ENCODE measurements around the gene PIP5K1B.

- no peak for TF ChIP-seq CTCF (IDR thresholded peaks at IDR 0.05; ENCODE audit: low read depth, low read length, poor library complexity, severe bottlenecking)
- no peak for TF ChIP-seq EZH2phosphoT487 (IDR thresholded peaks at IDR 0.05; ENCODE audit: borderline replicate concordance, low read length)
These were observed 342.3 kb downstream of the PIP5K1B start for GRCh38 chr9:69047371-69047770.
